Neural cell (in vitro differentiated cells): ENCODE data around the gene FBXL17.

Experiments used
- CTCF ChIP-seq: fragments of 450-650 bp; IDR thresholded peaks from 2 replicates; pipeline ENCODE4 v1.5.1; 2014; ENCODE audit warnings: antibody characterized with exemption, mild to moderate bottlenecking, moderate library complexity; ENCODE audit not compliant: poor library complexity, severe bottlenecking
- EP300 ChIP-seq: fragments of 450-650 bp; conservative IDR thresholded peaks from 2 replicates; pipeline ENCODE4 v1.6.1; 2014; ENCODE audit warnings: antibody characterized with exemption, mild to moderate bottlenecking, moderate library complexity; ENCODE audit not compliant: poor library complexity, severe bottlenecking
- EZH2 ChIP-seq: fragments of 200-600, 300-800 bp; shearing (Covaris generic), sonication (generic); IDR thresholded peaks from 2 replicates; pipeline ENCODE4 v1.6.1; 2014; ENCODE audit warnings: antibody characterized with exemption, low read length, borderline replicate concordance, mild to moderate bottlenecking; ENCODE audit not compliant: insufficient read depth, poor library complexity, severe bottlenecking
- MXI1 ChIP-seq: fragments of 450-650 bp; conservative IDR thresholded peaks from 2 replicates; pipeline ENCODE4 v1.6.1; 2014; ENCODE audit warnings: antibody characterized with exemption, mild to moderate bottlenecking; ENCODE audit not compliant: poor library complexity, severe bottlenecking
- POLR2AphosphoS5 ChIP-seq: IDR thresholded peaks from 2 replicates; pipeline ENCODE4 v1.6.1; 2012
- REST ChIP-seq: IDR thresholded peaks from 2 replicates; pipeline ENCODE4 v1.6.1; 2012; ENCODE audit warnings: borderline replicate concordance
- SMC3 ChIP-seq: fragments of 450-650 bp; conservative IDR thresholded peaks from 2 replicates; pipeline ENCODE4 v1.6.1; 2014; ENCODE audit warnings: antibody characterized with exemption, mild to moderate bottlenecking, moderate library complexity; ENCODE audit not compliant: poor library complexity
- TAF1 ChIP-seq: IDR thresholded peaks from 2 replicates; pipeline ENCODE4 v1.6.1; 2012; ENCODE audit warnings: low read depth

DNA sequence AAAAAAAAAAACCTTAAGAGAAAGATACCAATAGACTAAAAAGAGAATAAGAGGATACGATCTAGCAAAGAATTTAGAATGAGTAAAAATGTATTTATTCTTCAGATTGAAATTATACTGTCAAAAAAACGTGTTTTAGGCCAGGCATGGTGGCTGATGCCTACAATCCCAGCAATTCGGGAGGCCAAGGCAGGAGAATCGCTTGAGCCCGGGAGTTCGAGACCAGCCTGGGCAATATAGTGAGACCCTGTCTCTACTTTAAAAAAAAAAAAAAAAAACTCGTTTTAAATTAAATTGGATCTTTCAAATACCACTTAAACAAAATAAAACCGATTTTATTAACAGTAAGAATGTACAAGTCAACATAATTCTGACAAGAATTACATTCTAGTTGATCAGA, 41.8 kb downstream of the FBXL17 start:
- TF ChIP-seq CTCF (no peak), EZH2 (no peak), POLR2AphosphoS5 (no peak), MXI1 (no peak), EP300 (no peak), REST (no peak), TAF1 (no peak), SMC3 (no peak)
